OCI-LY7 (cell line): ENCODE data around the gene ANO10.

Experiments
- EZH2phosphoT487 ChIP-seq: fragments of 200-600 bp; sonication (generic); IDR thresholded peaks from 2 replicates; pipeline ENCODE4 v1.6.1; 2018; ENCODE audit warnings: low read depth, borderline replicate concordance, mild to moderate bottlenecking, mixed run types, antibody characterized with exemption, low read length, moderate library complexity, mixed read lengths
- TF ChIP-seq, protein P1 (sequence below): fragments of 200-600 bp; sonication (generic); conservative IDR thresholded peaks from 2 replicates; pipeline ENCODE4 v1.5.1; 2014; ENCODE audit warnings: mild to moderate bottlenecking, antibody characterized with exemption, low read length, moderate library complexity, mixed read lengths

DNA sequence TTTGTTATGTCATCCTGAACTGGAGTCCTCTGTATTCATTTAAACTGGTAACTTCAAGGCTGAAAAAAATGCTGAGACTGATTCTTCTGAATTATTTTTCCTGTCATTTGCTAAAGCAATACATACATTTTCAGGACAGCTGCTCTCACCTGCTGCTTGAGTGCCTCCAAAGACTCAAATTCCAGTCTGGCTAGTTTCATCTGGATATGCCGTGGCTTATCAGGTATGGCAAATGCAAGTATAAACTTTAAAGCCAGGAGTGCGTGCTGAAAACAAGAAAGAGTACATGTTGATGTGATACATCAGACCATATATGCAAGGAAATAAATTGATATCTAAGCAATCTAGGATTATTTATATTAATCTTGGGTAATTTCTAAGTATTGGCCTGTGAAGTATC lies 189.3 kb downstream of the ANO10 start:
- TF ChIP-seq, protein P1, sequence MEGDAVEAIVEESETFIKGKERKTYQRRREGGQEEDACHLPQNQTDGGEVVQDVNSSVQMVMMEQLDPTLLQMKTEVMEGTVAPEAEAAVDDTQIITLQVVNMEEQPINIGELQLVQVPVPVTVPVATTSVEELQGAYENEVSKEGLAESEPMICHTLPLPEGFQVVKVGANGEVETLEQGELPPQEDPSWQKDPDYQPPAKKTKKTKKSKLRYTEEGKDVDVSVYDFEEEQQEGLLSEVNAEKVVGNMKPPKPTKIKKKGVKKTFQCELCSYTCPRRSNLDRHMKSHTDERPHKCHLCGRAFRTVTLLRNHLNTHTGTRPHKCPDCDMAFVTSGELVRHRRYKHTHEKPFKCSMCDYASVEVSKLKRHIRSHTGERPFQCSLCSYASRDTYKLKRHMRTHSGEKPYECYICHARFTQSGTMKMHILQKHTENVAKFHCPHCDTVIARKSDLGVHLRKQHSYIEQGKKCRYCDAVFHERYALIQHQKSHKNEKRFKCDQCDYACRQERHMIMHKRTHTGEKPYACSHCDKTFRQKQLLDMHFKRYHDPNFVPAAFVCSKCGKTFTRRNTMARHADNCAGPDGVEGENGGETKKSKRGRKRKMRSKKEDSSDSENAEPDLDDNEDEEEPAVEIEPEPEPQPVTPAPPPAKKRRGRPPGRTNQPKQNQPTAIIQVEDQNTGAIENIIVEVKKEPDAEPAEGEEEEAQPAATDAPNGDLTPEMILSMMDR, result no peak
- no peak for TF ChIP-seq EZH2phosphoT487
